Endothelial cell (in vitro differentiated cells): ENCODE measurements around the gene ELP4. TPM values are rescaled to one million over a fixed set of nuclear protein-coding genes. Genes with fewer than 3 reads are reported as not detected.
A peak's percentile ranks its signal among the peaks of the same experiment; 100 is the strongest.

Source experiments
- DNase-seq: peaks from one replicate; pipeline ENCODE4 v3.0.0; 2021; ENCODE audit warnings: low spot score
- H3K27ac Mint-ChIP-seq: one replicate; pipeline ENCODE4 v1.8.0; 2021; ENCODE audit warnings: mixed read lengths, inconsistent platforms; ENCODE audit not compliant: unreplicated experiment
- H3K27me3 Mint-ChIP-seq: one replicate; pipeline ENCODE4 v1.8.0; 2021; ENCODE audit warnings: mild to moderate bottlenecking, moderate library complexity, mixed read lengths, inconsistent platforms; ENCODE audit not compliant: unreplicated experiment
- H3K36me3 Mint-ChIP-seq: one replicate; pipeline ENCODE4 v1.8.0; 2021; ENCODE audit warnings: mild to moderate bottlenecking, low read depth, mixed read lengths, inconsistent platforms; ENCODE audit not compliant: unreplicated experiment
- H3K4me1 Mint-ChIP-seq: one replicate; pipeline ENCODE4 v1.8.0; 2021; ENCODE audit warnings: mild to moderate bottlenecking, mixed read lengths, inconsistent platforms; ENCODE audit not compliant: unreplicated experiment
- H3K4me3 Mint-ChIP-seq: one replicate; pipeline ENCODE4 v1.8.0; 2021; ENCODE audit warnings: mild to moderate bottlenecking, mixed read lengths, inconsistent platforms; ENCODE audit not compliant: unreplicated experiment
- H3K9me3 Mint-ChIP-seq: one replicate; pipeline ENCODE4 v1.8.0; 2021; ENCODE audit warnings: mixed read lengths, inconsistent platforms; ENCODE audit not compliant: unreplicated experiment
- total RNA-seq: library from RNA; stranded (reverse); fragmentation: NEBNext Ultra II Directional; extraction: Animal tissue kit (Norgen Biotek cat#: 25700); gene quantifications from one replicate; pipeline ENCODE4 v1.2.1, GENCODE V29; 2021; ENCODE audit not compliant: unreplicated experiment
- TF ChIP-seq, protein P1 (sequence below): fragments of 200-600 bp; sonication (generic); IDR thresholded peaks from one replicate; pipeline ENCODE4 v1.5.0; 2021; ENCODE audit warnings: antibody characterized with exemption; ENCODE audit not compliant: unreplicated experiment

The ELP4 gene
- total RNA-seq, 1 donor from 2014 or later = 9.5 TPM

DNA sequence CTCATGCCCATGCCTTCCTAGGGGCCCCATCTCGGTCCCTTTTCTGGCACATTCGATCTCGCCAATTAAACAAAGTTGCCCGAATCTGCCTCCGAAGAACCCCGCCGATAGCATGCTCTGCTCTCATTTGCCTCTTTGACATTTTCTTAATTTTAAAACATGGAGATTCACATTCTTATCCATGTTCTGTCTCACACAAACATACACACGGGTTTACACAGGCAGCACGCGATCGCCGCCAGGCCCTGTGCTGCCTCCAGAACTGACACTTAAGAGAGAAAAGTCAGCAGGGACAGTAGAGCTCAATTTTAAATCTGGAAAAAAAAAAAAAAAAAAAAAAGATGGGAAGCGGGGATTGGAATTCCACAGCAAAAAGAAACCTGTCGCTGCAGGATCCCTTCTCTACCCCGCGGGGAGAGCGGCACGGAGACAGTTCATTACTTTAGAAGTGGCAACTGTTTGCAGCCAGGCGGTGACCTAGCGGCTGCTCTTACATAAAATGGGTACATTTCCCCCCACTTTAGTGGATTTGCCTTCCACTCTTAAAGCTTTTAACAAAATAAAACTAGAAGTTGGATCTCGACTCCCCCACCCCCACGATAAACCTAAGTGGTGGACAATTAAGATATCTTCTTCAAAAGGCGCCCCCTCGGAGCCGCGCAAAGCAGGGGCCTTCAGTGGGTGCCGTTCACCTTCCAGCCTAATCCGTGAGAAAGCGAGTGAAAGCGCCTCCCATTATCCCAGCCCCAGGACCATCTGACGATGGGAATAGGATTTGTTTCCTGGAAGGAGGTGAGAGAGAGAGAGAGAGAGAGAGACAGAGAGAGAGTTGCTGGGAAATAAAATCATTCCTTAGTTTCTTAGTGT is 287.9 kb downstream of the ELP4 start:
- DNase-seq = no peak
- peaks cover 44% of the 10 kb centered on the region for H3K27me3 Mint-ChIP-seq
- no peaks in the 10 kb centered on the region for H3K9me3 Mint-ChIP-seq
- peak overlapping the region; percentile 62 for H3K4me3 Mint-ChIP-seq
- no peaks in the 10 kb centered on the region for H3K36me3 Mint-ChIP-seq
- no peak overlapping the region for H3K27ac Mint-ChIP-seq
- TF ChIP-seq, protein P1, sequence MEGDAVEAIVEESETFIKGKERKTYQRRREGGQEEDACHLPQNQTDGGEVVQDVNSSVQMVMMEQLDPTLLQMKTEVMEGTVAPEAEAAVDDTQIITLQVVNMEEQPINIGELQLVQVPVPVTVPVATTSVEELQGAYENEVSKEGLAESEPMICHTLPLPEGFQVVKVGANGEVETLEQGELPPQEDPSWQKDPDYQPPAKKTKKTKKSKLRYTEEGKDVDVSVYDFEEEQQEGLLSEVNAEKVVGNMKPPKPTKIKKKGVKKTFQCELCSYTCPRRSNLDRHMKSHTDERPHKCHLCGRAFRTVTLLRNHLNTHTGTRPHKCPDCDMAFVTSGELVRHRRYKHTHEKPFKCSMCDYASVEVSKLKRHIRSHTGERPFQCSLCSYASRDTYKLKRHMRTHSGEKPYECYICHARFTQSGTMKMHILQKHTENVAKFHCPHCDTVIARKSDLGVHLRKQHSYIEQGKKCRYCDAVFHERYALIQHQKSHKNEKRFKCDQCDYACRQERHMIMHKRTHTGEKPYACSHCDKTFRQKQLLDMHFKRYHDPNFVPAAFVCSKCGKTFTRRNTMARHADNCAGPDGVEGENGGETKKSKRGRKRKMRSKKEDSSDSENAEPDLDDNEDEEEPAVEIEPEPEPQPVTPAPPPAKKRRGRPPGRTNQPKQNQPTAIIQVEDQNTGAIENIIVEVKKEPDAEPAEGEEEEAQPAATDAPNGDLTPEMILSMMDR = no peak
- peaks cover 32% of the 10 kb centered on the region for H3K4me1 Mint-ChIP-seq

DNA sequence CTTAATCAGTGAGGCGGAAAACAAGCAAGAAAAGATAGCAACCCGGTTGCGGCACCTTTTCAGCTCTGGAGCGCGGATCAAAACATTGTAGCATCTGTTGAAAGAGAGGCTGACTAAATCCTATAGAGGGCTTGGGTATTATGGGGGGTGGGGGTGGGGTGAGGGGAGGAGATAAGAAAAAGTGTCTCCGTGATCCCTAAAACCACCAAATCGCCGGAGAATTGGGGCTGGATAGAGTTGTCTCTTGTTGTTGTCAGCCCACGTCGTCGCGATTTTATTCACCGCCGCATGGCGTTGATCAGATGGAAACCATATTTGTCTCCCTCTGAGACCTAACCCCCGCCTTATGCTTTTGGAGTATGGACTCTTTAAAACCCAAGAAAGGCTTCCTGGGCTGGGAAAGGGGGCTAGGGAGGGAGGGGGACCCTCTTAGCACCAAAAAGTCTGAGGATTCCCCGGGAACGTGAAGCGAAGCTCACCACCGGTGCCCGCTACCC is 288.5 kb downstream of the ELP4 start:
- DNase-seq = no peak
- Mint-ChIP-seq H3K9me3 (no peaks in the 10 kb centered on the region), H3K4me1 (peaks cover 37% of the 10 kb centered on the region), H3K27me3 (peaks cover 50% of the 10 kb centered on the region), H3K36me3 (no peaks in the 10 kb centered on the region), H3K4me3 (peak overlapping the region; percentile 28), H3K27ac (no peak overlapping the region)
- TF ChIP-seq, protein P1 = no peak

DNA sequence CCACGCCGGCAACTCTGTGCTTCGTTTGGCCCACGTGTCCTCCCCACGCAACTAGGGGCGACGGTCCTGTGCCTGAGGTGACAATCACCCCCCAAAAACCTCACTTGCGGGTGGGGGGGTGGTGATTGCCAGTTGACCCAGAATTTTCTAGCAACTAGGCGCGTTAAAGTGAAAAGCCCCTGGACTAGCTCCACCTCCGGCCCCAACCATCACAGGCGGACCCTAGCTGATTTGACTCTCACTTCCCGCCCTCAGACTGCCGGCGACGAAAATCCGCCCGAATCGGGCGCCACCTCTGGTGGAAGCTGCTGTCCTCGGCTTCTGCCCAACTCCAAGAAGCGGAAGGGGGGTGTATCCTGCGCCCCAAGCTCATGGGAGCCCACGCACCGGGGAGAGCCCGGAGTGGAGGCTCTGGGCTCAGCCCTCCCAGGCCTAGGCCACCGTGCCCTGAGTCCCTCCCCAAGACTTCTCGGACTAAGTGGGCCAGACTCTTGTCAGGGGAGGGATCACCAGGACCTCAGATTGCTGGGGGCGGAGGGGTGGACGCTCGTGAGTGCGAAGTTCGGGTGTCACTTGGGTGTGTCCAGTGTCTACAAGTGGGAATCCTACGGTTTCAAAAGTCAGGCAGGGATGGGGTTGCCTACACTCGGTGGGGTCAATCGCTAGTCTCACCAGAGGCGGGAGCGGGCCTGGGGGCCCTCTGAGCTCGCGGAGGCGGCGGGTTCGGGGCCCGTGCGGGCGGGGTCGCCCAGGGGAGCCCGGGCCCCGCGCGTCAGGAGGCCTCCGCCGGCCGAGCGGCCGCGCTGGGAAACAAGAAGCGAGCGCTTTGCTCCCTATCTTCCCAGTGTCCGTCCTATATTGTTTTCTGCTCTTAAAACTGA is 289.2 kb downstream of the ELP4 start:
- Mint-ChIP-seq H3K36me3 (no peaks in the 10 kb centered on the region), H3K9me3 (no peaks in the 10 kb centered on the region), H3K4me3 (peak overlapping the region; percentile 51), H3K4me1 (peaks cover 44% of the 10 kb centered on the region), H3K27me3 (peaks cover 53% of the 10 kb centered on the region), H3K27ac (no peak overlapping the region)
- TF ChIP-seq, protein P1 = no peak
- peak; percentile 63 for DNase-seq

DNA sequence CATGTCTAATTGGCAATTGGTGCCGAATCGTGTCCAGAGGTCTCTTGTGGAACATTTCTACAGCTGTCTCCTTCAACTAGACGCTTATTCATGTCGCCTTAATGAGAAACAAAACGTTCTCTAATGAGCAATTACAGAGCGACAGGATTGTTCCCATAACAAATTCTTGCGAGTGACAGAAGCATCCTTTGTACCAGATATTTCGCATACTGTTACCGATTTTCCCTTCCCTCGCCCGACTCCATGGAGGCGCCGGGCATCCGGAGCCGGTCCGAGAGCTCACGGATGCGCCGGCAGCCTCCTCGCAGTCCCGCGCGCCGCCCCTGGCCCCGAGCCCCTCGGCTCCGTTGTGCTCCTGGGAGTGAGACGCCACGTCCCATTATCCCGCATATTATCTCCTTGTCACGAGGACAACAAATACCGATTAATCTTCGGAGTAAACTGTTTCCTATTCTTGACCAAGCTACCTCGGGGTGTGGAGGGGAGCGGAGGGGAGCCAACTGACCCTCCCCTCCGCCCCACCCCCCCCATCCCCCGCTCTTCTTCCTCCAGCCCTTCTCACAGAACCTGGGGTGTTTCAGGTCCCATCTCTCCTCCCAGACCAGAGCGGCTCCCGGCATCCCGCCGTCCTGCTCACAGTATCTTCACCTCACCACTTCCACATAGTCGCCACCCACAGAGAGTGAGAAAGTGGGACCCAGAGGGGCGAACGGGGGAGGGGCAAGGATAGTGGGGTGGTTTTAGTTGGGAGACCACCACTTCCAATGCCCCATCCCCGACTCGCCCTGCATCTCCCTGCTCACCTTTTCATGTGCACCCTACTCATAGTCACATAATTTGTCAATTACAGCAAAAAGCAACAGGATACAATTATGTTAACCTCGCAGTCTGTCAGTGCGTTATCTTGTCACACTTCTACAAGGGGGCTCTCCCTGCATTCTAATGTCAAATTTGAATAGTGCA is 290.1 kb downstream of the ELP4 start:
- H3K4me1 Mint-ChIP-seq = peaks cover 47% of the 10 kb centered on the region
- H3K36me3 Mint-ChIP-seq = no peaks in the 10 kb centered on the region
- TF ChIP-seq, protein P1 = no peak

More for the DNA sequence above, 290.1 kb downstream of the ELP4 start:
- H3K9me3 Mint-ChIP-seq = no peaks in the 10 kb centered on the region
- peak overlapping the region; percentile 51 for H3K4me3 Mint-ChIP-seq
- no peak for DNase-seq
- H3K27ac Mint-ChIP-seq = no peak overlapping the region
- H3K27me3 Mint-ChIP-seq = peaks cover 56% of the 10 kb centered on the region
